BJ (cell line): ENCODE measurements around the gene PFDN4. TPM values are rescaled to one million over a fixed set of nuclear protein-coding genes. Genes with fewer than 3 reads are reported as not detected.

Experiments
- CTCF ChIA-PET: fragments of 350-600 bp; formaldehyde crosslinking; extraction: SDS; loops from one replicate; lab custom pipeline; 2021; ENCODE audit warnings: antibody characterized with exemption, inconsistent platforms; lab: Yijun Ruan, JAX
- POLR2A ChIA-PET: fragments of 300-600 bp; sonication (Branson Sonifier 250); formaldehyde crosslinking; extraction: SDS; loops from one replicate; lab custom pipeline; 2021; ENCODE audit warnings: antibody characterized with exemption; lab: Charles Lee
- DNase-seq: peaks from one replicate; pipeline ENCODE4 v3.0.0-alpha.2; 2011; ENCODE audit warnings: low read depth
- H3K27me3 ChIP-seq: 2 replicates; pipeline ENCODE4 v1.6.0; 2011; ENCODE audit warnings: low read length; ENCODE audit not compliant: control insufficient read depth, insufficient read depth
- H3K36me3 ChIP-seq: 2 replicates; pipeline ENCODE4 v1.5.1; 2011; ENCODE audit warnings: low read length; ENCODE audit not compliant: control insufficient read depth, insufficient read depth
- H3K4me3 ChIP-seq: 2 replicates; pipeline ENCODE4 v1.5.1; 2011; ENCODE audit warnings: low read depth, mild to moderate bottlenecking, control low read depth, low read length
- CTCF ChIP-seq: IDR thresholded peaks from 2 replicates; pipeline ENCODE4 v1.5.1; 2011; ENCODE audit warnings: low read depth, mild to moderate bottlenecking, control low read depth, inconsistent platforms, low read length, moderate library complexity; ENCODE audit not compliant: insufficient read depth
- polyA plus RNA-seq: library from polyadenylated mRNA; depleted of rRNA; stranded (reverse); fragments of >200 nt; gene quantifications from 2 replicates; pipeline ENCODE4 v1.2.3, GENCODE V29; 2011

The PFDN4 gene
- polyA plus RNA-seq, 1 experiment, result 10.4 TPM

- no peak for TF ChIP-seq CTCF
- POLR2A ChIA-PET, result no interaction called here
- no peak for DNase-seq
- Histone ChIP-seq H3K36me3 (no peaks in the 10 kb centered on the region), H3K4me3 (no peak overlapping the region; the same call in 1 of the 2 replicates), H3K27me3 (peaks cover 2% of the 10 kb centered on the region; the same call in 1 of the 2 replicates)
- CTCF ChIA-PET, result interaction anchor here (1.1 to 13.0 kb wide), 7 partner anchors 8 to 130 kb away, joined by 3 to 544 read pairs (median 9); no protein-coding TSS in a partner anchor
These were observed 689 bp upstream of the PFDN4 start for GRCh38 chr20:54207053-54207742.

GRCh38 chr20:54208548-54209176 is 775 bp downstream of the PFDN4 start:
- Histone ChIP-seq H3K27me3 (peaks cover 2% of the 10 kb centered on the region; the same call in 1 of the 2 replicates), H3K4me3 (peak overlapping the region; percentile 82), H3K36me3 (no peaks in the 10 kb centered on the region)
- CTCF ChIA-PET, result interaction anchor here (1.0 to 13.0 kb wide), 9 partner anchors 10 to 439 kb away, joined by 3 to 544 read pairs (median 9); no protein-coding TSS in a partner anchor
- DNase-seq, result no peak
- TF ChIP-seq CTCF, result no peak
- POLR2A ChIA-PET, result no interaction called here

- DNase-seq, result no peak
- ChIA-PET CTCF (interaction anchor here (1.1 to 13.0 kb wide), 5 partner anchors 9 to 111 kb away, joined by 6 to 544 read pairs (median 16); no protein-coding TSS in a partner anchor), POLR2A (no interaction called here)
These were observed 1.4 kb downstream of the PFDN4 start for GRCh38 chr20:54209216-54209813.

GRCh38 chr20:54212226-54212625 is 4.3 kb downstream of the PFDN4 start:
- DNase-seq, result no peak
- Histone ChIP-seq H3K36me3 (peaks cover 4% of the 10 kb centered on the region), H3K27me3 (no peaks in the 10 kb centered on the region), H3K4me3 (no peak overlapping the region)
- no peak for TF ChIP-seq CTCF
- ChIA-PET POLR2A (no interaction called here), CTCF (interaction anchor here (1.4 to 2.7 kb wide), 3 partner anchors 109 to 434 kb away, joined by 3 to 9 read pairs (median 4); no protein-coding TSS in a partner anchor)

More at GRCh38 chr20:54209216-54209813, 1.4 kb downstream of the PFDN4 start:
- no peaks in the 10 kb centered on the region for H3K36me3 ChIP-seq
- peaks cover 2% of the 10 kb centered on the region; the same call in 1 of the 2 replicates for H3K27me3 ChIP-seq
- H3K4me3 ChIP-seq, result peak overlapping the region; percentile 82
- TF ChIP-seq CTCF, result peak; percentile 26
